ENCODE measurements around the gene PRIM2.
"Not testable (repeated sequence)": the region's sequence is repeated elsewhere in the genome, so short reads cannot be mapped to it uniquely, and the experiment has no call there.

GRCh38 chr6:57606331-57606730, 288.9 kb downstream of the PRIM2 start:
- TF ChIP-seq GATA3 (IDR thresholded peaks at IDR 0.05; ENCODE audit: borderline replicate concordance); SMC3 (IDR thresholded peaks at IDR 0.05); CHD4 (IDR thresholded peaks at IDR 0.05; ENCODE audit: borderline replicate concordance); CTCF (IDR thresholded peaks at IDR 0.05); EP300 (IDR thresholded peaks at IDR 0.05): not testable (repeated sequence)

All from A549 (cell line).